PC-3 (cell line): ENCODE measurements around the gene KAZN. TPM values are rescaled to one million over a fixed set of nuclear protein-coding genes. Genes with fewer than 3 reads are reported as not detected.
A peak's percentile ranks its signal among the peaks of the same experiment; 100 is the strongest.

Source experiments
- ATAC-seq: fragments of 200-7000 bp; cut with Tn5 transposase; 2 replicates; pipeline ENCODE4 v1.9.1; 2020; ENCODE audit warnings: mild to moderate bottlenecking, moderate library complexity
- Bru-seq: library from RNA; stranded (reverse); fragments of 400-500 nt; gene quantifications from one replicate; lab custom pipeline; 2021; lab: Mats Ljungman, UMichigan
- BruChase-seq, 2 experiments: library from RNA; stranded (reverse); fragments of 400-500 nt; gene quantifications; one replicate each; lab custom pipeline; 2021; lab: Mats Ljungman, UMichigan
- BruUV-seq: library from RNA; stranded (reverse); fragments of 400-500 nt; replicated peaks from 2 replicates; lab custom pipeline; 2021; lab: Mats Ljungman, UMichigan
- CTCF ChIA-PET: fragments of 300-600 bp; sonication (Branson Sonifier 250); formaldehyde crosslinking; loops from one replicate; lab custom pipeline; 2022; ENCODE audit warnings: antibody characterized with exemption; lab: Charles Lee
- POLR2A ChIA-PET: fragments of 300-600 bp; sonication (Branson Sonifier 250); formaldehyde crosslinking; loops from one replicate; lab custom pipeline; 2022; ENCODE audit warnings: antibody characterized with exemption; ENCODE audit not compliant: unreplicated experiment; lab: Charles Lee
- DNase-seq: peaks from one replicate; pipeline ENCODE4 v3.0.0-alpha.2; 2015
- H2AFZ ChIP-seq: fragments of 300-600 bp; sonication (generic); 2 replicates; pipeline ENCODE4 v1.6.0; 2016; ENCODE audit warnings: antibody characterized with exemption, low read length
- H3F3A ChIP-seq: fragments of 300-600 bp; sonication (generic); one replicate; pipeline ENCODE4 v1.6.0; 2017; ENCODE audit warnings: antibody characterized with exemption, low read length, control low read depth, mild to moderate bottlenecking; ENCODE audit not compliant: unreplicated experiment
- H3K27ac ChIP-seq: fragments of 300-600 bp; sonication (generic); 2 replicates; pipeline ENCODE4 v1.5.1; 2016; ENCODE audit warnings: mild to moderate bottlenecking, low read length
- H3K27me3 ChIP-seq: fragments of 300-600 bp; sonication (generic); 2 replicates; pipeline ENCODE4 v1.6.1; 2016; ENCODE audit warnings: low read length, mixed read lengths
- H3K36me3 ChIP-seq: fragments of 300-600 bp; sonication (generic); 2 replicates; pipeline ENCODE4 v1.6.1; 2016; ENCODE audit warnings: low read depth, mixed run types, low read length, mixed read lengths
- H3K4me1 ChIP-seq: fragments of 300-600 bp; sonication (generic); 2 replicates; pipeline ENCODE4 v1.5.1; 2016; ENCODE audit warnings: low read length; ENCODE audit not compliant: insufficient read depth
- H3K4me2 ChIP-seq: fragments of 300-600 bp; sonication (generic); 2 replicates; pipeline ENCODE4 v1.6.0; 2016; ENCODE audit warnings: low read length
- H3K4me3 ChIP-seq: fragments of 300-600 bp; sonication (generic); 2 replicates; pipeline ENCODE4 v1.5.1; 2016; ENCODE audit warnings: mild to moderate bottlenecking, low read length, mixed read lengths
- H3K79me2 ChIP-seq: fragments of 300-600 bp; sonication (generic); 2 replicates; pipeline ENCODE4 v1.6.1; 2017; ENCODE audit warnings: low read length, mixed read lengths
- H3K9ac ChIP-seq: fragments of 300-600 bp; sonication (generic); 2 replicates; pipeline ENCODE4 v1.6.0; 2016; ENCODE audit warnings: mild to moderate bottlenecking, low read length
- H3K9me2 ChIP-seq: fragments of 300-600 bp; sonication (generic); replicated peaks from 2 replicates; pipeline ENCODE4 v1.6.1; 2016; ENCODE audit warnings: mixed run types, low read length, mixed read lengths
- H3K9me3 ChIP-seq: fragments of 300-600 bp; sonication (generic); 2 replicates; pipeline ENCODE4 v1.6.1; 2016; ENCODE audit warnings: low read length, mixed read lengths
- H4K20me1 ChIP-seq: fragments of 300-600 bp; sonication (generic); 2 replicates; pipeline ENCODE4 v1.6.1; 2016; ENCODE audit warnings: low read length, mixed read lengths
- CTCF ChIP-seq: fragments of 300-600 bp; sonication (generic); conservative IDR thresholded peaks from 2 replicates; pipeline ENCODE4 v1.5.1; 2017; ENCODE audit warnings: antibody characterized with exemption, low read depth, mild to moderate bottlenecking, low read length
- EZH2 ChIP-seq: fragments of 300-600 bp; sonication (generic); IDR thresholded peaks from one replicate; pipeline ENCODE4 v1.6.1; 2017; ENCODE audit warnings: antibody characterized with exemption, mild to moderate bottlenecking, low read length; ENCODE audit not compliant: unreplicated experiment
- EZH2phosphoT487 ChIP-seq: fragments of 300-600 bp; sonication (generic); IDR thresholded peaks from 2 replicates; pipeline ENCODE4 v1.6.1; 2018; ENCODE audit warnings: mild to moderate bottlenecking, antibody characterized with exemption, low read length, borderline replicate concordance
- intact Hi-C: fragments of 100-400 bp; cut with micrococcal nuclease; formaldehyde crosslinking; loops from 2 replicates; pipeline ENCODE4 v1.9.0; 2023
- long read RNA-seq: library from polyadenylated mRNA; unstranded; transcript quantifications from one replicate; pipeline ENCODE4 v2.0.0, GENCODE V29; 2021; ENCODE audit not compliant: unreplicated experiment
- total RNA-seq: library from RNA; depleted of rRNA; stranded (reverse); fragments of >200 nt; gene quantifications from 2 replicates; pipeline ENCODE4 v1.2.3, GENCODE V29; 2014; rRNA removed

Gene KAZN
- 2.0 and 2.5 TPM in 2 replicates for total RNA-seq
- Bru-seq, nascent RNA: percentile 30 among the genes with signal in this experiment
- percentile 33 among the genes with signal in this experiment for BruChase-seq, experiment 1, labeled RNA remaining after a 6-hour chase
- percentile 34 among the genes with signal in this experiment for BruChase-seq, experiment 2, labeled RNA remaining after a 2-hour chase
- long read RNA-seq, partial matches to known transcripts: 0 of 8 reads
- long read RNA-seq, other reads (novel, unspliced or antisense): 4 of 8 reads

- intact Hi-C loops: no loop called here
- Histone ChIP-seq H3F3A (no peaks in the 10 kb centered on the region), H4K20me1 (no peaks in the 10 kb centered on the region), H3K27ac (no peak within 1 kb of the TSS), H3K9me2 (no peaks in the 10 kb centered on the region), H3K36me3 (no peaks in the 10 kb centered on the region), H2AFZ (peak within 1 kb of the TSS; percentile 94), H3K9ac (peak within 1 kb of the TSS; percentile 50), H3K79me2 (no peaks in the 10 kb centered on the region), H3K9me3 (no peaks in the 10 kb centered on the region), H3K27me3 (0 out of 2 replicates have a peak, but pooled peaks cover 8% of the 10 kb centered on the region), H3K4me3 (peak within 1 kb of the TSS; percentile 82), H3K4me2 (peak within 1 kb of the TSS; percentile 93), H3K4me1 (peaks cover 3% of the 10 kb centered on the region; the same call in 1 of the 2 replicates)
- ChIA-PET POLR2A (no interaction called here), CTCF (no interaction called here)
- DNase-seq (peak; percentile 40), ATAC-seq (peak; percentile 67)
- no TSS peak for BruUV-seq
- TF ChIP-seq CTCF: peak; percentile 24; the same call in 1 of the 2 replicates
- TF ChIP-seq EZH2: no peak
Observed at GRCh38 chr1:14598498-14599182, at the start of gene KAZN. Gene KAZN (plus strand): TSS chr1:14598685.

GRCh38 chr1:14549897-14550620, 48.4 kb upstream of the KAZN start:
- intact Hi-C loops: no loop called here
- DNase-seq: no peak

More at GRCh38 chr1:14549897-14550620, 48.4 kb upstream of the KAZN start:
- Histone ChIP-seq H3K4me3 (no peak overlapping the region), H3K9me2 (no peaks in the 10 kb centered on the region), H3K4me2 (no peak overlapping the region), H2AFZ (no peak overlapping the region), H3K4me1 (peaks cover 7% of the 10 kb centered on the region), H3K27me3 (no peaks in the 10 kb centered on the region), H3K27ac (no peak overlapping the region), H4K20me1 (no peaks in the 10 kb centered on the region), H3F3A (no peaks in the 10 kb centered on the region), H3K79me2 (no peaks in the 10 kb centered on the region), H3K36me3 (no peaks in the 10 kb centered on the region), H3K9ac (no peak overlapping the region), H3K9me3 (no peaks in the 10 kb centered on the region)
- BruUV-seq: no TSS peak
- ChIA-PET CTCF (no interaction called here), POLR2A (no interaction called here)
- TF ChIP-seq CTCF (0 out of 2 replicates have a peak, but pooled peaks have one; percentile 17), EZH2phosphoT487 (no peak)
- ATAC-seq: no peak
